HCEC 1CT (cell line): ENCODE data around the gene RGS6.

Experiments
- DNase-seq: peaks from one replicate; pipeline ENCODE4 v3.0.0-alpha.2; 2017

The RGS6 gene

GRCh38 chr14:72541546-72541945, 609.3 kb downstream of the RGS6 start:
- no peak for DNase-seq

- DNase-seq: no peak
These were observed 611.1 kb downstream of the RGS6 start for GRCh38 chr14:72543341-72543740.

- no peak for DNase-seq
These were observed 612.6 kb downstream of the RGS6 start for GRCh38 chr14:72544615-72545387.

DNA sequence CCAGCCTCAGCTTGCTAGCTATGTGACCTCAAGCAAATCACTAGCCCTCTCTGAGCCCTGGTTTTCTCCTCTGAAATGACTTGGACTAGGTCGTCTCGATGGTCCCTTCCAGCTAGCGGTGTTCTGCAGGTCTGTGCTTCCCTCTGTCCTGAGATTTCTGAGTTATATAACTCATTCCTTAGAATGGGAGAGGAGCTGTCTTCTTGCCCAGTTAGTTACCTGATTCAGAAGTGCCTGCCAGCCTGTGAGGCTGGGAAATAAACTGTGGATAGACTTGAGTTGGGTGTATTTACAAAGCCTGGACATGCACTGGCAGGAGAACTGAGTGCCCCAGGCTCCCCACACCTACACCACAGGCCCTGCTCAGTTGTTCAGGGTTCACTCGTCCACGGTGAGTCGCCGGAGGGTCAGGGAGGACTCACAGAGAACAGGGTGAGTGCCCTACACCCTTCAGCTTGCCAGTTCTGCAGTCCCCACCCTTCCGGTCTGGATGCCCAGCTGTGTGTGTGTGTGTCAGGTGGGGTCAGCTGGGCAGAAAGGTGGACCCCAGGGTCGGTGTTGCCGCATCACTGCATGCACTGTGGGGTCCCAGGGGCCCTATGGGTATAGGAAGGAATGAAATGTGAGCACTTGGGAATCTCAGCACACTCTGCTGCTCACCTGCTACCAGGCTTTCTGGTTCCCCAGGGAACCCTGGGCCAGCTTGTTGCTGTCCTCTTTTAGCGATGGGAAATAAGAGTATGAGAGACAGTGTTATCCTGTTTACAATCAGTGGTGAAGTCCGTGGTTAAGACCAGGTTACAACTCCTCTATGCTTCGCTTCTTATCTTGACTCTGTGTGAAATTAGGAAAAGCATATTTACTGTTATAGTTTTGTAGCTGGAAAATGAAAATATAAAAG, 613.4 kb downstream of the RGS6 start:
- peak; percentile 23 for DNase-seq

DNA sequence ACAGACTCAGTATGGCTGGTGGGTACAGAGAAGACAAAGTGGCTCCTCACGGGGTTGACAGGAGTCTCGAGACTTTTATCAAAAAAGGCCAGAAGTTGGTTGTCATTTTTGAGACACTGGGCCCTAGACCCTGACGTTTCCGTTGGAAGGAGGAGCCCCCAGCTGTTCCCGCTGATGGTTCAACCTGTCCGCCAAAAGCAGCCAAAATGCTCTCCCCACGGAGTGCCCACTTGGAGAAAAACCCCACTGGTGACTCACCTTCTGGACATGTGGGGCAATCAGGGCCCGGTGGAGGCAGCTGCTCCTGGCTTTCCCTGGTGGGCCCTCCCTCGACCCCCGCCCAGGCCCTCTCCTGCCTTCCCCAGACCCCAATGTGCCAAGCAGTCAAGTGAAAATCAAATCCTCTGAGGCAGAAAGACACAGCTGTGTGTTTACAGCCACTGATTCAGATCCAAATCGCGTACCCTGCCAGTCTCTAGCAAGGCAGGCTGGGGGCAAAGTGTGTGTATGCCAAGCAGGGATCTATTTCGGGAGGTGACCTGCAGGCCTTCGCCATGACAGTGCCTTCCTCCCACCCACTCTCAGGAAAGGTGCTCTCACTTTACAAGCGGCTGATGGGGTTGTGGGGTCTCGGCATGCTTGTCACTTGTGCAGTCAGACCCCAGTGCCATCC, 614.3 kb downstream of the RGS6 start:
- DNase-seq: no peak

DNA sequence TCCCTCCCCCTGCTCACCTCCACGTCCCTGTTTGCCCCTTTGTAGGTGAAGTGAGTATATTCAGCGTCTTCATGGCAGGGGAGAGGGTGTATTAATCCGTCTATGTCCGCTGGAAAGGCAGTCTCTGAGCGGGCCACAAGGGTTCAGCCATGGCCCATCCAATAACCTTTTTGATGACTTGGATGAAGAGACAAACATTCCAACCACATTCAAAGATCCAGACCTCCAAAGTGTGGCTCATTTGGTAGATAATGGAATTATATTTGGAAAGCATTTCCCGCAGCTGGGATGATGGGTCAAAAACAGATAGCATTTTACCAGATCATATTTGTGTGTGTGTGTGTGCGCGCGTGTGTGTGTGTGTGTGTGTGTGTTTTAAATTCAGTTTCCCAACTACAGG, 615.8 kb downstream of the RGS6 start:
- DNase-seq: no peak

DNA sequence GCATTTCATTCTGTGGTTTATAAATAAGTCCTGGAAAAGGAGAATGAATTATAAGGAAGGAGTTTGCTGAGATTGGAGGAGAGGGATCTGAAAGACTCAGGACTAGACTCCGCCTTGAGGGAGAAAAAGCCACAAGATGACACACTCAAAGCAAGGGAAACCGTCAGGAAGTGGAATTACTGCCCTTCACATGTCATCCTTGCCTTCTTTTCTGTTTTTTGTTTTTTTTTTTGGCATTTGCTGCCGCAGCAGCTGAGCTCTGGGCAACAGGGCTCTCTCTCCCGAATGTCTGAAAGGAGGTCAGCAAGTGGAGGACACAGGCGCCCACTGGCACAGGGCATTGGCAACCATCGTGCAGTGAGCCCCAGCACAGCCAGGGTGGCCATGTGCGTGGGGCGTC, 616.8 kb downstream of the RGS6 start:
- DNase-seq: no peak

DNA sequence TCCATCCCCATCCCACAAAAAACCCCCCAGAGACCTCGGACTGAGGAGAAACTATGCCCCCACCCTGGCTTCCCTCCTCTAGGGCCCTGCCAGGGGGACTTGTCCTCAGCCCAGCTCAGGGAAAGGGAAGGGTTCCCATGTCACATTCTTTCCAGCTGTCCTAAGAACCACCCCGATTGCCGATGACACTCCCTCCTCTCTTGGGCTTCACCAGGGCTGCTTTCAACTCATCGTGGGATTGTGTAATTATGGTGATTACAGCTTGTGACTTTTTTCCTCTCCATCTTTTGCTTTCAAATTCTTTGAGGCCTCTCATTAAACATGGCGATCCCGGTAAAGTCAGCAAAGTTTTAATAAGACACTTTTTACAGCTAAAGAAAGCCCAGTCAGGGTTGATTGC, 617.6 kb downstream of the RGS6 start:
- DNase-seq: no peak

DNA sequence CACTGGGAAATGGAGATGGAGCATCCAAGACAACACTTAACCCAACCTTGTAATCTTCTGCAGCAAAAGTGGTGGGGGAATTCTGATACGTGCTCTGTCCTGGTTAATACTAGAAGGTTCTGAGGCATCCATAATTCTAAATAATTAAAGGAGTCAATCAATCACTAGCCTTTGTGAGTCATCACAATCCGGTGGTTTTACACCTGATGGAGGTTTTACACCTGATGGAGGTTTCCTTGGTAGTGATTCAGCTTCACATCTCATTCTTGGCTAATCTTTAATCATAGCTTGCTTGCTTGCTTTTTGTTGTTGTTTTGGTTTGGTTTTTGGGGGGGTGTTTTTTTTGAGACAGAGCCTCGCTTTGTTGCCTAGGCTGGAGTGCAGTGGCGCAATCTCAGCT, 618.3 kb downstream of the RGS6 start:
- DNase-seq: no peak

- DNase-seq: no peak
These were observed 620.0 kb downstream of the RGS6 start for GRCh38 chr14:72552236-72552635.

DNA sequence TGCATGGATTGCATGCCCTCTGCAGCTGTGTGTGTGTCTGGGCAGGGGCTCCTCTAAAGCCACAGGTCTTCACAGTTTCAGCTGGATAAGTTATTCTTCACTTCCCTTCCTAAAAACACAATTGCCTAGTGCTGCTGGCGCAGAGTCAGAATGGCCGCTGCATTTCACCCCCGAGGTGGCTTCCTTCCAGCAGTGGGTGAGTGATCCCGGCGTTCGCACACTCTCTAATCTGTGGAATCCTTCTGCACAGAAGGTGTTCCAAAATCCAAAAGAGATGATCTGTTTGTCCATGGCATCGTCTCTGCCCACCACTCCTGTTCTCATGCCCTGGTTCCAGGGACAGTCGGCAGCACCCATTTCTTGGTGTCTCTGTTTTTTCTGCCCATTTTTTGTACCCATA, 620.9 kb downstream of the RGS6 start:
- DNase-seq: no peak

GRCh38 chr14:72553656-72554055, 621.4 kb downstream of the RGS6 start:
- DNase-seq: no peak

- no peak for DNase-seq
These were observed 622.2 kb downstream of the RGS6 start for GRCh38 chr14:72554401-72554800.

DNA sequence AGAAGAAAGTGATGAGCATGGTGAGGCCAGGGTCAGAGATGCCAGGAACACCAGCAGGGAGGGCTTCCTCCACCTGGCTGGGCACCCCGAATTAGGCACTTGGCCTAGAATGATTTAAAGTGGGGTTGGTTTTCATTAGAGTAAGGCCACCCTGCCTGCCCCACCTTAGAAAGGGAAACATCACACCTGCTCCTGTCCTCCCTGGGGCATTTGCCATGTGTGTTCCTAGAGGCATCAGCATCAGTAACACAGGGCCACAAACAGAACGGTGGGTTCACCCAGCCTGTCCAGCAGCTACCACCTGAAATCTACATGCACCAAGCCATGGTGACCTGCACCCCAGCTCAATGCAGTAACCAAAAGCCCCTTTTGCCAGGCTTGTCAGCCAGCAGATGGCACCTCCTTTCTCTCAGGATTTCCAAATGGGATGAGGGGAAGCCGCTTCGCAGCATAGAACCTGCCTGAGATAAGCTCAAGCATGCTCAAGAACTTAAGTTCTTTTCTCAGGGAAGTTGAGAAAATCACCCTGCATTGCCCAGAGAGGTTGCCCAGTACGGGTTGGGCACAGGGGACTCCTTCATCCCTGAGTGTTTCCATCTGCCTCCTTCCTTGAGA, 622.9 kb downstream of the RGS6 start:
- no peak for DNase-seq

DNA sequence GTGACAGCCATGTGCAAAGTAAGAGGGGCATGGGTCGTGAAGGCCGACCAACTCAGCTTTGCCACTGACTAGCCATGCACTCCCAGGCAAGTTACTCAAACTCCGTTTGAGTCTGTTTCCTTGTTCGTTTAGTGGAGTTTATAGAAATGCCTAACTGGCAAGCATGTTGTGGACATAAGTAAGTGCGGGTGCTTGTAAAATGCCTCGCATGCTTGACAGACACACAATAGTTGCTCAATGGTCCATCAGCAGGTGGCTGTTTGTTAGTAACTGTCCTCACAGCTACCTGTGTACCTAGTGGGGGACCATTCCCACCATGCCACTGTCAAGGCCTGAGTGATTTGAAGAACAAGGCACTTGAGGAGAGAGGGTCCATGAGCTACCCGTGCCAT, 623.4 kb downstream of the RGS6 start:
- no peak for DNase-seq

DNA sequence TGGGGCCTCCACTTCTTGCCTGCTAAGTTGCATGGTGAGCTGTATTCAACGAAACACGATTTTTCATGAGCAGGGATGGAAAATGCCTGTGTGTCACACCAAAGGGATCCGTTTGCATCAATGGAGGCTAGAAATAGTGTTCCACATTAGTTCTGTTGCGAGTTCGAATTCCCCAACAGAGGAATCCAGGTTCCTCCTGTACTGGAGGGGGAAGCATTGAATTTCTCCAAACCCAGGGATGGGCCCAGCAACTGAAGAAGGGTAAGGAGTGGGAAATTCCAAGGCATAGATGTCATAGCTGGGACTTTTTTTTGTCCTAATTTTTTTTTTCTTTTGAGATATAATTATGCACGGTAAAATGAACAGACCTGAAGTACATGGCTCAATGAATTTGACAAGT, 625.4 kb downstream of the RGS6 start:
- no peak for DNase-seq

- no peak for DNase-seq
These were observed 626.5 kb downstream of the RGS6 start for GRCh38 chr14:72558721-72559120.

- no peak for DNase-seq
These were observed 627.0 kb downstream of the RGS6 start for GRCh38 chr14:72559202-72559601.

- no peak for DNase-seq
These were observed 627.5 kb downstream of the RGS6 start for GRCh38 chr14:72559669-72560255.

DNA sequence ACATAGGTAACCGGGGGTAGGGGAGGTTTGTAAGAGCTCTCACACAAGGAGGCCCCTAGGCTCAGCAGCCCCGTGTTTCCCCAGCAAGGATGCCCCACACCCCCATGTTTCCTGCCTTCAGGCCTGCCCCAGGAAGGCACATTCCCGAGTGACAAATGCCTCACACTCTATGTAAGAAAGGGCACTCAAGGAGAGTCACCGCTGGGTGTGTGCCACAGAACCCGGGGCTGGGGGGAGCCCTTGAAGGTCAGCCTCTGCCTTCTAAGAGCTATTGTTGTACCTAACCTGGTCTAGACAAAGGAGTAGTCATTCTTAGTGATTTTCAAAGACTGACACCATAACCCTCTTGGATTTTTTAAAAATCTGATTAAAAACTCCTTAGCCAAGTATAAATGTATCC, 628.1 kb downstream of the RGS6 start:
- no peak for DNase-seq

GRCh38 chr14:72560889-72561493, 628.8 kb downstream of the RGS6 start:
- DNase-seq: no peak

- DNase-seq: no peak
These were observed 630.1 kb downstream of the RGS6 start for GRCh38 chr14:72562300-72562699.
